GM18520 (cell line): Measurements from ENCODE around the gene OR10H4.
"Not testable (repeated sequence)": the region's sequence is repeated elsewhere in the genome, so short reads cannot be mapped to it uniquely, and the experiment has no call there.

Experiments used
- ATAC-seq: cut with Tn5 transposase; IDR thresholded peaks from one replicate; pipeline ENCODE4 v1.9.1; 2021; ENCODE audit not compliant: unreplicated experiment

The OR10H4 gene

GRCh38 chr19:15948223-15949058 lies at the start of gene OR10H4:
OR10H4 (plus strand) TSS chr19:15949008; CDS start chr19:15949008, 0 bp downstream.
- ATAC-seq, result no peak

GRCh38 chr19:15899561-15899960 lies 49.2 kb upstream of the OR10H4 start:
- ATAC-seq, result not testable (repeated sequence)

GRCh38 chr19:15900032-15900431 lies 48.8 kb upstream of the OR10H4 start:
- not testable (repeated sequence) for ATAC-seq

GRCh38 chr19:15900504-15900903 lies 48.3 kb upstream of the OR10H4 start:
- no peak for ATAC-seq

GRCh38 chr19:15902254-15902653 lies 46.6 kb upstream of the OR10H4 start:
- no peak for ATAC-seq

- not testable (repeated sequence) for ATAC-seq
Observed at GRCh38 chr19:15902898-15903297, 45.9 kb upstream of the OR10H4 start.

- ATAC-seq, result no peak
Observed at GRCh38 chr19:15905026-15905425, 43.8 kb upstream of the OR10H4 start.

GRCh38 chr19:15911599-15912235 lies 37.1 kb upstream of the OR10H4 start:
- ATAC-seq, result no peak

- no peak for ATAC-seq
Observed at GRCh38 chr19:15913384-15913783, 35.4 kb upstream of the OR10H4 start.

GRCh38 chr19:15913830-15914229 lies 35.0 kb upstream of the OR10H4 start:
- ATAC-seq, result no peak

- no peak for ATAC-seq
Observed at GRCh38 chr19:15915109-15915508, 33.7 kb upstream of the OR10H4 start.

- no peak for ATAC-seq
Observed at GRCh38 chr19:15919243-15919642, 29.6 kb upstream of the OR10H4 start.

GRCh38 chr19:15922021-15922420 lies 26.8 kb upstream of the OR10H4 start:
- ATAC-seq, result no peak

GRCh38 chr19:15923702-15924101 lies 25.1 kb upstream of the OR10H4 start:
- ATAC-seq, result no peak

GRCh38 chr19:15926484-15926883 lies 22.3 kb upstream of the OR10H4 start:
- ATAC-seq, result no peak

GRCh38 chr19:15928321-15928720 lies 20.5 kb upstream of the OR10H4 start:
- no peak for ATAC-seq

- ATAC-seq, result not testable (repeated sequence)
Observed at GRCh38 chr19:15933761-15934331, 15.0 kb upstream of the OR10H4 start.

GRCh38 chr19:15934332-15935078 lies 14.3 kb upstream of the OR10H4 start, which contains the start of gene CYP4F11:
CYP4F11 (minus strand) TSS chr19:15934529; CDS start chr19:15934408, 121 bp downstream.
- ATAC-seq, result no peak

- no peak for ATAC-seq
Observed at GRCh38 chr19:15935167-15935702, 13.6 kb upstream of the OR10H4 start.

- ATAC-seq, result no peak
Observed at GRCh38 chr19:15936173-15936572, 12.6 kb upstream of the OR10H4 start.

GRCh38 chr19:15936950-15937349 lies 11.9 kb upstream of the OR10H4 start:
- no peak for ATAC-seq
